ENCODE results near the gene PIP5K1C. TPM values are rescaled to one million over a fixed set of nuclear protein-coding genes. Genes with fewer than 3 reads are reported as not detected.

PIP5K1C gene
- total RNA-seq, 3 donors from 2014 or later (not counting 1 experiment from before 2014, with no cell fraction given), result 35.0 to 49.2 (median 36.8) TPM

DNA sequence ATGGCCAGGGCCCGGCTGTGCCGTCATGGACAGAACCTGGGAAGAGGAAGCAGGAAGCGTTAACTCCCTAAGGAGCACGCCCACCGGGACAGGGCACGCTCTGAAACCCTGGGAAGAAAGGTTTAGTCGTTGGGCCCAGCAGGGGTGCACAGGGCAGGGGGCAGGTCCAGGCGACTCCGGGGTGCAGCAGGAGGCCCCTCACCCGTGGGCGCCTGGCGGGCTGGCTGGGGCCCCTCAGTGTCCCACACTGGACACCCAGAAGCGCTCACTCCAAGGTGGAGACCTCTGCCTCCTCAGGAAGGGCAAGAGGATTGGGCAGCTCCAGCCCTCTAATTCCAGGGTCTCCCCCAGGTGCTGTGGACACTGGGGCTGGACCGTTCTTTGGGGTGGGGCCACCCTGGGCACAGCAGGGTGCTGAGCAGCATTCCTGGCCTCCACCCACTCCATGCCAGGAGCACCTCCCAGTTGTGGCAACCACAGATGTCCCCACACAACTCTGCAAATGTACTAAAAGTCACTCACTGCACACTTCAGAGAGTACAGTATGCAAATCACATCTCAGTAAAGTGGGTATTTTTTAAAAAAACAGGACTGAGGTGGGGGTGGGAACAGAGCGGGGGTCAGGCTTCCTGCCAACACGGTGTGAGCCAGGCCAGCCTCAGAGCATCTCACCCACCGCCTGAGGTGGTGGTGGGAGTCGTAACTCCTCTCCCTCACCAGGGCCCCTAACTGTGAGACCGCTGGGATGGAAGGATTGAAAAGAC is 35.2 kb downstream of the PIP5K1C start:
- Histone ChIP-seq H3K27ac (ENCODE audit: low read length) (no peak overlapping the region), H3K4me1 (ENCODE audit: control insufficient read depth, insufficient read depth, low read length) (peaks cover 15% of the 10 kb centered on the region), H3K9me3 (ENCODE audit: control insufficient read depth, insufficient read depth, low read length) (no peaks in the 10 kb centered on the region), H3K36me3 (ENCODE audit: control insufficient read depth, insufficient read depth, low read length) (peaks cover 8% of the 10 kb centered on the region), H3K4me3 (ENCODE audit: low read length) (no peak overlapping the region), H3K27me3 (ENCODE audit: control insufficient read depth, insufficient read depth, low read length) (no peaks in the 10 kb centered on the region)
- intact Hi-C loops (cut with micrococcal nuclease), result loop anchor here (10.0 kb wide), 1 partner anchor 540 kb away; no protein-coding TSS in a partner anchor
- Mint-ChIP-seq H3K36me3 (no peaks in the 10 kb centered on the region), H3K27me3 (ENCODE audit: low read depth in 2 of 2) (no peaks in the 10 kb centered on the region), H3K4me3 (no peak overlapping the region), H3K9me3 (no peaks in the 10 kb centered on the region), H3K27ac (no peak overlapping the region), H3K4me1 (peaks cover 6 to 24% of the 10 kb centered on the region in 2 donors)
- ATAC-seq (no peak), DNase-seq (no peak)
- 89% methylated on average over 17 of the region's 19 CpGs for WGBS (ENCODE audit: insufficient coverage)
- TF ChIP-seq, protein P1, sequence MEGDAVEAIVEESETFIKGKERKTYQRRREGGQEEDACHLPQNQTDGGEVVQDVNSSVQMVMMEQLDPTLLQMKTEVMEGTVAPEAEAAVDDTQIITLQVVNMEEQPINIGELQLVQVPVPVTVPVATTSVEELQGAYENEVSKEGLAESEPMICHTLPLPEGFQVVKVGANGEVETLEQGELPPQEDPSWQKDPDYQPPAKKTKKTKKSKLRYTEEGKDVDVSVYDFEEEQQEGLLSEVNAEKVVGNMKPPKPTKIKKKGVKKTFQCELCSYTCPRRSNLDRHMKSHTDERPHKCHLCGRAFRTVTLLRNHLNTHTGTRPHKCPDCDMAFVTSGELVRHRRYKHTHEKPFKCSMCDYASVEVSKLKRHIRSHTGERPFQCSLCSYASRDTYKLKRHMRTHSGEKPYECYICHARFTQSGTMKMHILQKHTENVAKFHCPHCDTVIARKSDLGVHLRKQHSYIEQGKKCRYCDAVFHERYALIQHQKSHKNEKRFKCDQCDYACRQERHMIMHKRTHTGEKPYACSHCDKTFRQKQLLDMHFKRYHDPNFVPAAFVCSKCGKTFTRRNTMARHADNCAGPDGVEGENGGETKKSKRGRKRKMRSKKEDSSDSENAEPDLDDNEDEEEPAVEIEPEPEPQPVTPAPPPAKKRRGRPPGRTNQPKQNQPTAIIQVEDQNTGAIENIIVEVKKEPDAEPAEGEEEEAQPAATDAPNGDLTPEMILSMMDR (IDR thresholded peaks at IDR 0.05), result no peak

DNA sequence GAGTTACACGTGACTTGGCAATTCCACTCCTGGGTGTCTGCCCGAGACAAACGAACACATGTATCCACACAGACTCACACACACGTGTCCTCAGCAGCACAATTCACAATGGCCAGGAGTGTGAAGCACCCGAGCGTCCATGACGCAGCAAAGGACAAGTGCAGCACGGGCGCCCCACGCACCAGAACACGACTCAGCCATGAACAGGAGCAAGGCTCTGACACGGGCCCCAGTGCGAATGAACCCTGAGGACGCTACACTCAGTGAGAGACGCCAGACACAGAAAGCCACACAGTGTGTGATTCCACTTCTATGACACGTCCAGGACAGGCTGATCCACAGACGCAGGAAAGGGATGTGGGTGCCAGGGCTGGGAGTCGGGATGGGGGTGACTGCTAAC is 36.4 kb downstream of the PIP5K1C start:
- no peak overlapping the region for H3K4me3 ChIP-seq (ENCODE audit: low read length)
- H3K27ac Mint-ChIP-seq, result no peak overlapping the region
- DNase-seq (no peak), ATAC-seq (no peak)
- H3K9me3 Mint-ChIP-seq, result no peaks in the 10 kb centered on the region
- no peak overlapping the region for H3K4me3 Mint-ChIP-seq
- 96% methylated on average over 18 of the region's 18 CpGs for WGBS (ENCODE audit: insufficient coverage)
- H3K36me3 Mint-ChIP-seq, result no peaks in the 10 kb centered on the region
- TF ChIP-seq, protein P1 (IDR thresholded peaks at IDR 0.05), result no peak
- H3K36me3 ChIP-seq (ENCODE audit: control insufficient read depth, insufficient read depth, low read length), result peaks cover 12% of the 10 kb centered on the region
- H3K9me3 ChIP-seq (ENCODE audit: control insufficient read depth, insufficient read depth, low read length), result no peaks in the 10 kb centered on the region
- H3K27me3 Mint-ChIP-seq (ENCODE audit: low read depth in 2 of 2), result no peaks in the 10 kb centered on the region
- intact Hi-C loops (cut with micrococcal nuclease), result loop anchor here (10.0 kb wide), 1 partner anchor 541 kb away; no protein-coding TSS in a partner anchor
- peaks cover 6 to 16% of the 10 kb centered on the region in 2 donors for H3K4me1 Mint-ChIP-seq
- H3K27me3 ChIP-seq (ENCODE audit: control insufficient read depth, insufficient read depth, low read length), result no peaks in the 10 kb centered on the region
- H3K27ac ChIP-seq (ENCODE audit: low read length), result no peak overlapping the region
- peaks cover 14% of the 10 kb centered on the region for H3K4me1 ChIP-seq (ENCODE audit: control insufficient read depth, insufficient read depth, low read length)

DNA sequence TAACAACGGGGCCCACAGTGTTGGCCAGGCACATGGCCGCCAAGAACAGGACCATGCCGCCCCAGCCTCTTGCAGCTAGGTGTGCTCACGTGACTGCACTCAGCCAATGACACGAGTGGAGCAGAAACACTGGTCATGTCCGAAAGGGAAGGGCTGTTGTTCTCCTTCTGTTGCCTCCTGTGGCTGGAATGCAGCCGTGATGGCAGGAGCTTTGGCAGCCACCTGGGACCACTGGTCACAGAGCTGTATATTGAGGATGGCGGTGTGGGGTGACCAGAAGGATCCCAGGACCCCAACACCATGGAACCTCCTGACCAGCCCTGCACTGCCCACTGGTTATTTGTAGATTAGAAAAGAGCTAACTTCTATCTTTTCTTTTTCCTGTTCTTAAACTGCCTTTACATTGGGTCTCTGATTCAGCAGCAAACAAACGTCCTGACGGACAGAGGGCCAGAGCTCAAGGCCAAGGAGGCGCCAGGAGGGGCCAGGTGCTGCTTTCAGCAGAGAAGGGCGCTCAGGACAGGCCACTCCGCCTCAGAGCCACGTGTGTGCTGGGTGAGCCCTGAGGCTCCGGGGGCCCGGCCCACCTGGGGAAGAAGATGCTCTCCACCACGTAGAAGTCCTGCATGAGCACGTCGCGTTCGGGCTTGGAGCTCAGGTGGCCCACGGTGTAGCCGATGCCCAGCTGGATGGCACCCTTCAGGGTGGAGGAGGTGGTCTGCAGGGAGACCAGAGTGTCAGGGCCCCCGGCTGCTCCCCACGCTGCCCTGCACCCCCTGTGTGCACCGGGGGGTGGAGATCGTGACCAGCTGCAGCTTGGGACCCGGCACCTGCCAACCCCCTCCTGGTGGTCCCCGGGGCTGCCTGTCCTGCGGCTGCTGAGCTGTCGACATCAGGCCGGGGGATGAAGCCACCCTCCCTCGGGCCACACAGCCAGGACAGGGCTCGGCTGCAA is 38.7 kb downstream of the PIP5K1C start:
- 96% methylated on average over 34 of the region's 34 CpGs for WGBS (ENCODE audit: insufficient coverage)
- Histone ChIP-seq H3K27me3 (ENCODE audit: control insufficient read depth, insufficient read depth, low read length) (no peaks in the 10 kb centered on the region), H3K4me3 (ENCODE audit: low read length) (no peak overlapping the region), H3K4me1 (ENCODE audit: control insufficient read depth, insufficient read depth, low read length) (peaks cover 14% of the 10 kb centered on the region), H3K36me3 (ENCODE audit: control insufficient read depth, insufficient read depth, low read length) (peaks cover 21% of the 10 kb centered on the region), H3K27ac (ENCODE audit: low read length) (no peak overlapping the region), H3K9me3 (ENCODE audit: control insufficient read depth, insufficient read depth, low read length) (no peaks in the 10 kb centered on the region)
- no peak for DNase-seq
- Mint-ChIP-seq H3K4me3 (no peak overlapping the region), H3K4me1 (peaks cover 6 to 8% of the 10 kb centered on the region in 2 donors), H3K9me3 (no peaks in the 10 kb centered on the region), H3K27me3 (ENCODE audit: low read depth in 2 of 2) (no peaks in the 10 kb centered on the region), H3K36me3 (no peaks in the 10 kb centered on the region), H3K27ac (no peak overlapping the region)
- ATAC-seq, result no peak
- TF ChIP-seq, protein P1 (IDR thresholded peaks at IDR 0.05), result no peak
- intact Hi-C loops (cut with micrococcal nuclease), result loop anchor here (10.0 kb wide), 1 partner anchor 543 kb away; no protein-coding TSS in a partner anchor
